ENCODE data around the gene TPRX2.

- TF ChIP-seq RAD21 (IDR thresholded peaks at IDR 0.05 in 1 of 2, conservative IDR thresholded peaks at IDR 0.05 in 1 of 2; ENCODE audit: low read depth in 2 of 2, low read length in 2 of 2) (no peak), EGR1 (IDR thresholded peaks at IDR 0.05; ENCODE audit: borderline replicate concordance, low read depth, low read length) (no peak)
Measured at GRCh38 chr19:47886010-47886559, 27.1 kb downstream of the TPRX2 start, which contains the start of gene SULT2A1.

Measured in H1 (cell line).